Caco-2 (cell line): ENCODE measurements around the gene DOCK4. TPM values are rescaled to one million over a fixed set of nuclear protein-coding genes. Genes with fewer than 3 reads are reported as not detected.

Experiments used
- BruUV-seq: library from RNA; stranded (reverse); fragments of 400-500 nt; replicated peaks from 2 replicates; lab custom pipeline; 2021; lab: Mats Ljungman, UMichigan
- CTCF ChIA-PET: fragments of 300-600 bp; sonication (Branson Sonifier 250); formaldehyde crosslinking; loops from one replicate; lab custom pipeline; 2022; ENCODE audit warnings: antibody characterized with exemption; lab: Charles Lee
- POLR2A ChIA-PET: fragments of 300-600 bp; sonication (Branson Sonifier 250); formaldehyde crosslinking; loops from one replicate; lab custom pipeline; 2022; ENCODE audit warnings: antibody characterized with exemption; lab: Charles Lee
- DNase-seq, 2 experiments: peaks; one replicate each; pipeline versions ENCODE4 v3.0.0 to v3.0.0-alpha.2; 2020 to 2022
- H3K27me3 ChIP-seq: replicated peaks from 2 replicates; pipeline ENCODE4 v1.6.0; 2011; ENCODE audit warnings: low read length; ENCODE audit not compliant: control insufficient read depth, insufficient read depth
- H3K36me3 ChIP-seq: 2 replicates; pipeline ENCODE4 v1.5.1; 2011; ENCODE audit warnings: low read length; ENCODE audit not compliant: control insufficient read depth, insufficient read depth
- H3K4me1 ChIP-seq: fragments of 250-450 bp; sonication (Bioruptor Pico); 2 replicates; pipeline ENCODE4 v1.5.1; 2020; ENCODE audit warnings: mild to moderate bottlenecking
- H3K4me3 ChIP-seq: 2 replicates; pipeline ENCODE4 v1.5.1; 2011; ENCODE audit warnings: low read depth, mild to moderate bottlenecking, control low read depth, low read length
- H3K9me3 ChIP-seq: fragments of 250-450 bp; sonication (Bioruptor Pico); 2 replicates; pipeline ENCODE4 v1.5.1; 2020; ENCODE audit warnings: mild to moderate bottlenecking, moderate library complexity
- H3K27ac Mint-ChIP-seq: one replicate; pipeline ENCODE4 v1.8.0; 2022; ENCODE audit warnings: mixed read lengths; ENCODE audit not compliant: unreplicated experiment
- H3K27me3 Mint-ChIP-seq: one replicate; pipeline ENCODE4 v1.8.0; 2022; ENCODE audit warnings: mixed read lengths; ENCODE audit not compliant: insufficient read depth, unreplicated experiment
- H3K36me3 Mint-ChIP-seq: one replicate; pipeline ENCODE4 v1.8.0; 2022; ENCODE audit warnings: mild to moderate bottlenecking, mixed read lengths; ENCODE audit not compliant: insufficient read depth, unreplicated experiment
- H3K4me1 Mint-ChIP-seq: one replicate; pipeline ENCODE4 v1.8.0; 2022; ENCODE audit warnings: low read depth, mixed read lengths; ENCODE audit not compliant: unreplicated experiment
- H3K4me3 Mint-ChIP-seq: one replicate; pipeline ENCODE4 v1.8.0; 2022; ENCODE audit warnings: mild to moderate bottlenecking, moderate library complexity, mixed read lengths; ENCODE audit not compliant: unreplicated experiment
- H3K9me3 Mint-ChIP-seq: one replicate; pipeline ENCODE4 v1.8.0; 2022; ENCODE audit warnings: mixed read lengths; ENCODE audit not compliant: unreplicated experiment
- CTCF ChIP-seq, 2 experiments: fragments of 200-600 bp in 1 of 2; IDR thresholded peaks; 1 replicate in 1 of 2; 2 replicates in 1 of 2; pipeline versions ENCODE4 v1.5.1 to v1.8.0; 2011 to 2022; ENCODE audit warnings: antibody characterized with exemption in 1 of 2, control low read depth in 1 of 2, inconsistent platforms in 1 of 2, low read depth in 1 of 2, low read length in 1 of 2, mild to moderate bottlenecking in 1 of 2, moderate library complexity in 1 of 2; ENCODE audit not compliant: insufficient read depth in 1 of 2, severe bottlenecking in 1 of 2, unreplicated experiment in 1 of 2
- intact Hi-C: fragments of 100-400 bp; cut with micrococcal nuclease; formaldehyde crosslinking; loops from one replicate; pipeline ENCODE4 v1.10.0; 2022; ENCODE audit not compliant: unreplicated experiment
- total RNA-seq: library from RNA; stranded (reverse); gene quantifications from 2 replicates; pipeline ENCODE4 v1.2.3, GENCODE V29; 2022

The DOCK4 gene
- total RNA-seq, 1 experiment from 2014 or later: 2.0 TPM

GRCh38 chr7:112133328-112133727 is 72.9 kb downstream of the DOCK4 start:
- no peaks in the 10 kb centered on the region for H3K9me3 ChIP-seq
- no peaks in the 10 kb centered on the region for H3K9me3 Mint-ChIP-seq
- no peak overlapping the region for H3K4me3 Mint-ChIP-seq
- intact Hi-C loops: no loop called here
- no peak for TF ChIP-seq CTCF (IDR thresholded peaks at IDR 0.05; ENCODE audit: insufficient read depth in 1 of 2, low read depth in 1 of 2, low read length in 1 of 2, severe bottlenecking in 1 of 2, unreplicated experiment in 1 of 2)
- H3K36me3 ChIP-seq: no peaks in the 10 kb centered on the region
- H3K4me3 ChIP-seq: no peak overlapping the region
- no peak overlapping the region for H3K27ac Mint-ChIP-seq
- CTCF ChIA-PET: no interaction called here
- POLR2A ChIA-PET: no interaction called here
- no peaks in the 10 kb centered on the region for H3K4me1 ChIP-seq
- DNase-seq: no peak
- no peaks in the 10 kb centered on the region for H3K27me3 Mint-ChIP-seq
- H3K27me3 ChIP-seq: no peaks in the 10 kb centered on the region
- no peaks in the 10 kb centered on the region for H3K36me3 Mint-ChIP-seq
- no peaks in the 10 kb centered on the region for H3K4me1 Mint-ChIP-seq
- BruUV-seq: no TSS peak

GRCh38 chr7:112132051-112132694 is 74.0 kb downstream of the DOCK4 start:
- H3K27me3 Mint-ChIP-seq: no peaks in the 10 kb centered on the region
- no peak for TF ChIP-seq CTCF (IDR thresholded peaks at IDR 0.05; ENCODE audit: insufficient read depth in 1 of 2, low read depth in 1 of 2, low read length in 1 of 2, severe bottlenecking in 1 of 2, unreplicated experiment in 1 of 2)
- Histone ChIP-seq H3K27me3 (no peaks in the 10 kb centered on the region), H3K9me3 (no peaks in the 10 kb centered on the region), H3K4me1 (no peaks in the 10 kb centered on the region), H3K4me3 (no peak overlapping the region), H3K36me3 (no peaks in the 10 kb centered on the region)
- intact Hi-C loops: no loop called here
- BruUV-seq: no TSS peak
- no peaks in the 10 kb centered on the region for H3K4me1 Mint-ChIP-seq
- ChIA-PET POLR2A (no interaction called here), CTCF (no interaction called here)
- no peaks in the 10 kb centered on the region for H3K36me3 Mint-ChIP-seq
- H3K27ac Mint-ChIP-seq: no peak overlapping the region
- DNase-seq: no peak
- H3K4me3 Mint-ChIP-seq: no peak overlapping the region
- H3K9me3 Mint-ChIP-seq: no peaks in the 10 kb centered on the region

GRCh38 chr7:112130729-112131410 is 75.3 kb downstream of the DOCK4 start:
- H3K4me1 ChIP-seq: no peaks in the 10 kb centered on the region
- no peaks in the 10 kb centered on the region for H3K36me3 ChIP-seq
- Mint-ChIP-seq H3K36me3 (no peaks in the 10 kb centered on the region), H3K4me3 (no peak overlapping the region), H3K9me3 (no peaks in the 10 kb centered on the region), H3K27ac (no peak overlapping the region), H3K4me1 (no peaks in the 10 kb centered on the region), H3K27me3 (no peaks in the 10 kb centered on the region)
- ChIA-PET CTCF (no interaction called here), POLR2A (no interaction called here)
- no TSS peak for BruUV-seq
- no peak for DNase-seq
- intact Hi-C loops: no loop called here
- no peaks in the 10 kb centered on the region for H3K9me3 ChIP-seq
- no peaks in the 10 kb centered on the region for H3K27me3 ChIP-seq
- no peak for TF ChIP-seq CTCF (IDR thresholded peaks at IDR 0.05; ENCODE audit: insufficient read depth in 1 of 2, low read depth in 1 of 2, low read length in 1 of 2, severe bottlenecking in 1 of 2, unreplicated experiment in 1 of 2)
- H3K4me3 ChIP-seq: no peak overlapping the region
